Measurements from ENCODE around the gene TIMP2.
"Not testable (repeated sequence)": the region's sequence is repeated elsewhere in the genome, so short reads cannot be mapped to it uniquely, and the experiment has no call there.

DNA sequence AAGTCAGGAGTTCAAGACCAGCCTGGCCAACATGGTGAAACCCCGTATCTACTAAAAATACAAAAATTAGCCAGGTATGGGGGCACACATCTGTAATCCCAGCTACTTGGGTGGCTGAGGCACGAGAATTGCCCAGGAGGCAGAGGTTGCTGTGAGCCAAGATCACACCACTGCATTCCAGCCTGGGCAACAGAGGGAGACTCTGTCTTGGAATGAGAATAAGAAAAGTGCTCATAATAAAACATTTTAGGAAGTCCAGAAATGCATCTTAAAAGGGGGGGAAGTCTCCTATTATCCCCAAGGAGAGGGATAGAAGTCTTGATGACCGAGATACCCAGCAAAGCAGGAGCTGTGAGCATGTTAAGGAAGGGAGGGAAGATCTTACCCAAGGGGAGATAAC is 58.1 kb downstream of the TIMP2 start:
- TF ChIP-seq, protein P1, sequence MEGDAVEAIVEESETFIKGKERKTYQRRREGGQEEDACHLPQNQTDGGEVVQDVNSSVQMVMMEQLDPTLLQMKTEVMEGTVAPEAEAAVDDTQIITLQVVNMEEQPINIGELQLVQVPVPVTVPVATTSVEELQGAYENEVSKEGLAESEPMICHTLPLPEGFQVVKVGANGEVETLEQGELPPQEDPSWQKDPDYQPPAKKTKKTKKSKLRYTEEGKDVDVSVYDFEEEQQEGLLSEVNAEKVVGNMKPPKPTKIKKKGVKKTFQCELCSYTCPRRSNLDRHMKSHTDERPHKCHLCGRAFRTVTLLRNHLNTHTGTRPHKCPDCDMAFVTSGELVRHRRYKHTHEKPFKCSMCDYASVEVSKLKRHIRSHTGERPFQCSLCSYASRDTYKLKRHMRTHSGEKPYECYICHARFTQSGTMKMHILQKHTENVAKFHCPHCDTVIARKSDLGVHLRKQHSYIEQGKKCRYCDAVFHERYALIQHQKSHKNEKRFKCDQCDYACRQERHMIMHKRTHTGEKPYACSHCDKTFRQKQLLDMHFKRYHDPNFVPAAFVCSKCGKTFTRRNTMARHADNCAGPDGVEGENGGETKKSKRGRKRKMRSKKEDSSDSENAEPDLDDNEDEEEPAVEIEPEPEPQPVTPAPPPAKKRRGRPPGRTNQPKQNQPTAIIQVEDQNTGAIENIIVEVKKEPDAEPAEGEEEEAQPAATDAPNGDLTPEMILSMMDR (IDR thresholded peaks at IDR 0.05) = not testable (repeated sequence)
- not testable (repeated sequence) for TF ChIP-seq POLR2AphosphoS5 (IDR thresholded peaks at IDR 0.05); POLR2A (IDR thresholded peaks at IDR 0.05); EP300 (IDR thresholded peaks at IDR 0.05; ENCODE audit: low read depth)
